Heart left ventricle (tissue), 13 donors: ENCODE measurements around the gene DNM3.

Experiments used
- POLR2A ChIP-seq, 2 donors: fragments of 450-650 bp; IDR thresholded peaks; one replicate each; pipeline ENCODE4 v1.6.1; 2017; ENCODE audit warnings: antibody characterized with exemption in 2 of 2, mild to moderate bottlenecking in 2 of 2, moderate library complexity in 2 of 2
- TF ChIP-seq, protein P1 (sequence below), 12 donors: fragments of 200-600 bp; sonication (generic) in 4 of 12; IDR thresholded peaks; one replicate each; pipeline versions ENCODE4 v1.5.0 to v1.8.0; 2018 to 2022; ENCODE audit warnings: antibody characterized with exemption in 12 of 12, mild to moderate bottlenecking in 5 of 12
- donor health status: ischemic (EF 13 %, LVEDD 7.1; RV severe dilation, severe dysfunction).
- donor health status: DM: no; HTN: yes; CAD: no.
- donor health status: DM: no; HTN: no; CAD: no.
- donor health status: ischemic (EF 25% LVEDD 6.9; RV normal size, moderate dysfunction).
- donor health status: ischemic (EF 25% LVEDD 5.7; RV mildly dilated, moderate dysfunction).
- donor health status: ischemic (EF 35%, LVEDD 5.7; RV mildly dilated, moderate dysfunction).
- donor health status: nonischemic (EF 11% LVEDD 7.7; RV severe dilation, severe dysfunction).
- donor health status: DM: yes; HTN: yes; CAD: no.
- donor health status: PGD.
- donor health status: ischemic (EF 29% LVEDD 5.4; RV normal size, mild dysfunction).
- donor health status: nonischemic (EF 23%, LVEDD 6.1; RV moderate dilation, normal function).

DNA sequence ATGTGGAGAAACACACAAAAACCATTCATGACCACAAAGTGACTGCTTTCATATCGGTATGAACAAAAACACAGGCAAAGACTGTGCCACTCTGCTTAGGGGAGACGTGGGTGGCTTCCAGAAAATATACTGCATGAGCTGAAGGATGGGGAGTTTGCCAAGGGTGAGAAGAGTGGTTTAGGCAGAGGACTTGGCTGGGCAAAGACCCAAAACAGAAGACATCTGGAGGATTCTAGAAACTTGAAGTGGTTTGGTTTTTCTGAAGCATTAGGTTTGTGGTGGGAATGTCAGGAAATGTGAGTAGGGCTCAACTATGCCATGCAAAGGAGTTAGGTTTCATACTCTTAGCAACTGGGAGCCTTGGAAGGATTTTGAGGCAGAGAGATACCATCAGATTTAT is 26.6 kb upstream of the DNM3 start:
- TF ChIP-seq POLR2A (IDR thresholded peaks at IDR 0.05) = no peak
- TF ChIP-seq, protein P1, sequence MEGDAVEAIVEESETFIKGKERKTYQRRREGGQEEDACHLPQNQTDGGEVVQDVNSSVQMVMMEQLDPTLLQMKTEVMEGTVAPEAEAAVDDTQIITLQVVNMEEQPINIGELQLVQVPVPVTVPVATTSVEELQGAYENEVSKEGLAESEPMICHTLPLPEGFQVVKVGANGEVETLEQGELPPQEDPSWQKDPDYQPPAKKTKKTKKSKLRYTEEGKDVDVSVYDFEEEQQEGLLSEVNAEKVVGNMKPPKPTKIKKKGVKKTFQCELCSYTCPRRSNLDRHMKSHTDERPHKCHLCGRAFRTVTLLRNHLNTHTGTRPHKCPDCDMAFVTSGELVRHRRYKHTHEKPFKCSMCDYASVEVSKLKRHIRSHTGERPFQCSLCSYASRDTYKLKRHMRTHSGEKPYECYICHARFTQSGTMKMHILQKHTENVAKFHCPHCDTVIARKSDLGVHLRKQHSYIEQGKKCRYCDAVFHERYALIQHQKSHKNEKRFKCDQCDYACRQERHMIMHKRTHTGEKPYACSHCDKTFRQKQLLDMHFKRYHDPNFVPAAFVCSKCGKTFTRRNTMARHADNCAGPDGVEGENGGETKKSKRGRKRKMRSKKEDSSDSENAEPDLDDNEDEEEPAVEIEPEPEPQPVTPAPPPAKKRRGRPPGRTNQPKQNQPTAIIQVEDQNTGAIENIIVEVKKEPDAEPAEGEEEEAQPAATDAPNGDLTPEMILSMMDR (IDR thresholded peaks at IDR 0.05) = no peak
